ENCODE measurements around the gene ATP1B3.
"Not testable (repeated sequence)": the region's sequence is repeated elsewhere in the genome, so short reads cannot be mapped to it uniquely, and the experiment has no call there.

ATP1B3 gene

DNA sequence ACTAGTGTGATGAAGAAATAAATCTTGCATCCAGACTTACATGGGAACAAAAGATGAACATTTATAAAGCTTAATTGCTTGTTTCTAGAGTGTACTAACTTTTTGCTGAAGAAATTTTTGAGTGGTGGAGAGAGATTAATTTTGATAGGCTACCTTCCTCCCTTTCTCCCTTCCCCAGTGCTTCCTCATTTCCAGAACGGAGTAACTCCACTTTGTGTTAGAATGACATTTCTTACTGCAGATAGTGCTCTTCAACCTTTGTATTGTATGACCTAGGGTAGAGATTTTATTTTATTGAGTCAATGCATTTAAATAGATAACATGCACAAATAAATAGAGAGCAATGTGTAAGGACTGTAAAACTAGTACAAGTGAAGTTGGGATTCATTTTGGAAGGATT, 1.9 kb downstream of the ATP1B3 start:
- TF ChIP-seq CTCF (IDR thresholded peaks at IDR 0.05; ENCODE audit: borderline replicate concordance, control extremely low read depth, extremely low read depth, insufficient read depth, missing control alignments), result no peak
- in situ Hi-C loops (cut with MboI; ENCODE audit: low sequenced_read_pairs, unreplicated experiment), result loop anchor here (25.0 kb wide), 1 partner anchor 416 kb away; no protein-coding TSS in a partner anchor
- no peak for DNase-seq (ENCODE audit: low spot score)

DNA sequence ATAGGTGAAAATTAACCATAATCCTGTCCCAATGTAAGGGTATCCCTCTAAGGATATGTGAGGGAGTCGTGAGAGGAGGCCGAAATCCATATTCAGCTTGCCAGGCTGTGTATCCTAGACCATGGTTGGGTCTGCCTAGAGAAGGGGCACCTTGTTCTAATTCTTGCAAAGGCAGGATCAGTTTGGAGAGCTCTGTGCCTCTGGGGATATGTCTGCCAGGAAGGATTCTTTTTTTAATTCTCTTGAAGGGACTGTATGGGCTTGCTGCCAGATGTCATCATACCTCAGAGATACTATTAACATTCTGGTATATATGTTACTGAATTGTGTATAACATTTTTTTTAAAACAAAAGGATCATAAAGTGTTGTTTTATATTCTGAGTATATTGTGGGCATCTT, 2.4 kb downstream of the ATP1B3 start:
- in situ Hi-C loops (cut with MboI; ENCODE audit: low sequenced_read_pairs, unreplicated experiment), result loop anchor here (25.0 kb wide), 1 partner anchor 417 kb away; no protein-coding TSS in a partner anchor
- no peak for DNase-seq (ENCODE audit: low spot score)
- no peak for TF ChIP-seq CTCF (IDR thresholded peaks at IDR 0.05; ENCODE audit: borderline replicate concordance, control extremely low read depth, extremely low read depth, insufficient read depth, missing control alignments)

DNA sequence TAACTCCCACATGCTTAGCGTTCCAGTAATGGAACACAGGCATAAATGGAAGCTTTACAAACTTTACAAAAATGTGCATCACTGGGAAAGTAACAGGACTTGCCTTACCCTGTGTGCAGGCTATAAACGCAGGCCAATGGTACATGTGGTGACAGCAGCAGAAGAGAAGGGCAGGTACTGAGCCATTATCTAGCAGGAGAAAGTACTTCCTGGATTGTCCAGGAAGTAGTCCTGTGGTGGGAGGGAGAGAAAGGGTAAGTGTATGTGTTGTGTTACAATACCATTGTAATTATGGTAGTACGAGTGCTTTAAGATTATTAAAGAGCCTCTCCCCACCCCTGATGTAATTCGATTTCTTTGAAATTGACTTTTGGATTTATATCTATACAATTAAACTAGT, 5.3 kb downstream of the ATP1B3 start:
- in situ Hi-C loops (cut with MboI; ENCODE audit: low sequenced_read_pairs, unreplicated experiment), result loop anchor here (25.0 kb wide), 1 partner anchor 419 kb away; no protein-coding TSS in a partner anchor
- no peak for TF ChIP-seq CTCF (IDR thresholded peaks at IDR 0.05; ENCODE audit: borderline replicate concordance, control extremely low read depth, extremely low read depth, insufficient read depth, missing control alignments)
- DNase-seq (ENCODE audit: low spot score), result no peak

- TF ChIP-seq CTCF (IDR thresholded peaks at IDR 0.05; ENCODE audit: borderline replicate concordance, control extremely low read depth, extremely low read depth, insufficient read depth, missing control alignments), result no peak
- in situ Hi-C loops (cut with MboI; ENCODE audit: low sequenced_read_pairs, unreplicated experiment), result loop anchor here (25.0 kb wide), 1 partner anchor 425 kb away; no protein-coding TSS in a partner anchor
- no peak for DNase-seq (ENCODE audit: low spot score)
These were observed 10.6 kb downstream of the ATP1B3 start for GRCh38 chr3:141887051-141887450.

DNA sequence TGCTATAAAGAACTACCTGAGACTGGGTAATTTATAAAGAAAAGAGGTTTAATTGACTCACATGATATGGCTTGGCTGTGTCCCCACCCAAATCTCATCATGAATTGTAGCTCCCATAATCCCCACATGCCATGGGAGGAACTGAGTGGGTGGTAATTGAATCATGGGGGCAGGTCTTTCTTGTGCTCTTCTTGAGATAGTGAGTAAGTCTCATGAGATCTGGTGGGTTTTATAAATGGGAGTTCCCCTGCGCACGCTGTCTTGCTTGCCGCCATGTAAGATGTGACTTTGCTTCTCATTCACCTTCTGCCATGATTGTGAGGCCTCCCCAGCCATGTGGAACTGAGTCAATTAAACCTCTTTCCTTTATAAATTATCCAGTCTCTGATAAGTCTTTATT, 12.1 kb downstream of the ATP1B3 start:
- in situ Hi-C loops (cut with MboI; ENCODE audit: low sequenced_read_pairs, unreplicated experiment), result loop anchor here (25.0 kb wide), 1 partner anchor 426 kb away; no protein-coding TSS in a partner anchor
- not testable (repeated sequence) for DNase-seq (ENCODE audit: low spot score)

DNA sequence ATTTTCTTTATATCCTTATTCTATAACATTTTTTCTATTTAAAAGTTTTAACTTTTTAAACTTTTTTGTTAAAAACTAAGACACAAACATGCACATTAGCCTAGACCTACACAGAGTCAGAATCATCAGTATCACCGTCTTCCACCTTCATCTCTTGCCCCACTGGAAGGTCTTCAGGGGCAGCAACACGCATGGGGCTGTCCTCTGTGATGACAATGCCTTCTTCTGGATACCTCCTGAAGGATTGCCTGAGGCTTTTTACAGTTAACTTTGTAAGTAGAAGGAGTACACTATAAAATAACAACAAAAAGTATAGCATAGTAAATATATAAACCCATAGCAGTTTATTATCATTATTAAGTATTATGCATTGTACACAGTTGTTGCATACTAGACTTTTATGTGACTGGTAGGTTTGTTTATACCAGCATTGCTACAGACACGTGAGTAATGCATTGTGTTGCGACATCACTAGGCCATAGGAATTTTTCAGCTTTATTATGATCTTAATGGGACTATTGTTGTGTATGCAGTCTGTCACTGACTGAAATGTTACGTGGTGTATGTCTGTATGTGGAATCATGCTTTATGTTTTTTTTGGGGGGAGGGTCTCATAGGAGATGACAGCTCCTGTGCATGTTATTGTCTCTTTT, 18.2 kb downstream of the ATP1B3 start:
- DNase-seq (ENCODE audit: low spot score), result no peak
- no peak for TF ChIP-seq CTCF (IDR thresholded peaks at IDR 0.05; ENCODE audit: borderline replicate concordance, control extremely low read depth, extremely low read depth, insufficient read depth, missing control alignments)
- in situ Hi-C loops (cut with MboI; ENCODE audit: low sequenced_read_pairs, unreplicated experiment), result loop anchor here (25.0 kb wide), 1 partner anchor 432 kb away; no protein-coding TSS in a partner anchor

- DNase-seq (ENCODE audit: low spot score), result no peak
- no peak for TF ChIP-seq CTCF (IDR thresholded peaks at IDR 0.05; ENCODE audit: borderline replicate concordance, control extremely low read depth, extremely low read depth, insufficient read depth, missing control alignments)
- in situ Hi-C loops (cut with MboI; ENCODE audit: low sequenced_read_pairs, unreplicated experiment), result loop anchor here (25.0 kb wide), 1 partner anchor 433 kb away; no protein-coding TSS in a partner anchor
These were observed 19.3 kb downstream of the ATP1B3 start for GRCh38 chr3:141895731-141896130.
